Fibroblast of skin of left quadriceps (primary cell): ENCODE measurements around the gene KRTAP12-1.

Source experiments
- DNase-seq, 2 experiments: peaks; one replicate each; pipeline ENCODE4 v3.0.0-alpha.2; 2013; ENCODE audit warnings: low read depth in 2 of 2

KRTAP12-1 gene

DNA sequence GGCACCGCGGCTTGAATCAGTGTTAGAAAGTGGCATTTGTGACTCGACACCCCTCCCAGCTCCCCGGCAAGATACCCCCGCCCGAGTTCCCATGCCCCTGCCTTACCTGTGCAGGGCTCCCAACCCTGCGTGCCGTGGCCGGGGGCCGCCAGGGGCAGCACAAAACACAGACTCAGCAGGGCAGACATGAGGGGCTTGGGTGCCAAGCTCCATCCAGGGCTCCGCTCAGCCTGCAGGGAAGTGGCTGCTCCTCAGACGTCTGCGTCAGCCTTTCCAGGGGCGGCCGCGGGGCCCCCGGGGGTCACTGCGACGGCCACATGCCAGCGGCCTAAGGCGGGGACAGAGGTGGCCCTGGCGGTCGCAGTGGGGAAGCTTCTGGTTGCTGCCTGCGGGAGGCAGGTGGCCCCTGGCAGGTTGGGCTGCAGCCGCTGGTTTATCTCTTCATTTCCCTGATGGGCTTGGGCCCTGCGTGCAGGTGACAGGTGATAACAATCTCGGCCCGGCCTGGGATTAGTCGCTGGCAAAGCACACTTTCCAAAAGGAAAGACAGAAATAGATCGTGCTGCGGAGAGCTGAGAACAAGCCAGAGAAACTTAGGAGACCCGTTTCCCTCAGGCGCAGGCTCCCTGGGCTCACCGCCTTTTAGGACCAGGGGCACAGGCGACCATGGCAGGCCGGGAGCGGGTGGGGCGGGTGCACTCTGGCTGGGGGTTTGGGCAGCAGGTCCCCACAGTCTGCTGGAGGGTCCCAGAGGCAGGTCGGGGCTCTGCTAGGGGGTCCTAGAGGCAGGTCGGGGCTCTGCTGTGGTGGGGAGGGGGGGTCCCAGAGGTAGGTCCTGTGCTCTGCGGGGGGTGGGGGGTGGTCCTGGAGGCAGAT is 29.6 kb upstream of the KRTAP12-1 start, which contains the start of gene TSPEAR:
Gene TSPEAR (minus strand): TSS at position 246 of the 876 bp plus-strand sequence. CDS start 58 bp downstream, at position 188.
- no peak for DNase-seq

- DNase-seq, result no peak
Measured at GRCh38 chr21:44710756-44711326, 28.9 kb upstream of the KRTAP12-1 start.

DNA sequence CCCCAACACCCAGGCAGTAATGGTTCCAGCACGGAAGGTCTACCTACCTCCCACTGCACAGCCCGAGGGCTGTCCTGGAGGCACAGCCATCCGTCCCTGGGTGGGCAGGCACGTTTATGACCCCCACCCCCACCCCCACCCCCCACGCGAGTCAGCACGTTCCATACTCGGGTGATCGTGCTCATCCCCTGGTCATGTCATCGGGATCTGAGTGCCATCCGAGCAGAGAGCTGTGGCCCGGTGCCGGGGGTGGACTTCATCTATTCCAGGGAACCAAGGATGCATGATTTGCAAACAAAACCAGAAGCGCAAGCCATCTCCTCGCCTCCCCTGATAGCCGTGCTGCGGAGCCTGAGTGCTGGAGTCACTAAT is 28.3 kb upstream of the KRTAP12-1 start:
- DNase-seq, result no peak

DNA sequence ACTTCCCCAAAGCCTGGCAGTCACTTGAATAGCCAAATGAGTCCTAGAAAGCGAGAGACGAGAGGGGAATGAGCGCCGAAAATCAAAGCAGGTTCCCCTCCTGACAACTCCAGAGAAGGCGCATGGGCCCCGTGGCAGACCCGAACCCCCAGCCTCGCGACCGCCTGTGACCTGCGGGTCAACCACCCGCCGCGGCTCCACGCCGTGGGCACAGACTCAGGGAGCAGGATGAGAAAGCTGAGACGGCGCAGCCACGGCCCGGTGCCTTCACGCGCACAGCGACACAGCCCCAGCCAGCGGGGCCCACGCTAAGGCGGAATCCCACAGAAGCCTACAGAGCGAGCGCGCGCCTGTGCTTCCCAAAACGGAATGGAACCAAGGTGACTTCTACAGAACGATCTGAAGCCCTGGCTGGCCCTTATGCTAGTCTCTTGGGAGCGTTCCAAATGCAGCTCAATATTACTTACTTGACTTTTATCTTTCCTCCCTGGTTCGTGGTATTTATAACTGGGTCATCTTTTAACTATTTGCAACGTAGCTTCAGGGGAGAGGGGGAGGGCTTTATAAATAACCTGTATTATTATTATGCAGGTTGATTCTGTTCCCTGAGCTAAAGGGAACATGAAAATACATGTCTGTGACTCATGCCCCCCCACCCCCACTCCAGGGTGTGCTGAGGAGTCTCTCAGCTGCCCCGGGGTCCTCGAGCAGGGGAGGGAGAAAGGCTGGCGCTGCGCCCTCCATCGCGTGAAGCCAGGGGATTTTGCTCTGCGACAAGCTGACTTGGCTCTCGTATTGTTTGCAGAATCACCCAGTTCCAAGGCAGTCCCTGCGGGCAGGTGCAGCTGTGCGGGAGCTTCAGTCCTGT is 27.7 kb upstream of the KRTAP12-1 start:
- DNase-seq, result no peak

- no peak for DNase-seq
Measured at GRCh38 chr21:44708866-44709425, 27.0 kb upstream of the KRTAP12-1 start.

DNA sequence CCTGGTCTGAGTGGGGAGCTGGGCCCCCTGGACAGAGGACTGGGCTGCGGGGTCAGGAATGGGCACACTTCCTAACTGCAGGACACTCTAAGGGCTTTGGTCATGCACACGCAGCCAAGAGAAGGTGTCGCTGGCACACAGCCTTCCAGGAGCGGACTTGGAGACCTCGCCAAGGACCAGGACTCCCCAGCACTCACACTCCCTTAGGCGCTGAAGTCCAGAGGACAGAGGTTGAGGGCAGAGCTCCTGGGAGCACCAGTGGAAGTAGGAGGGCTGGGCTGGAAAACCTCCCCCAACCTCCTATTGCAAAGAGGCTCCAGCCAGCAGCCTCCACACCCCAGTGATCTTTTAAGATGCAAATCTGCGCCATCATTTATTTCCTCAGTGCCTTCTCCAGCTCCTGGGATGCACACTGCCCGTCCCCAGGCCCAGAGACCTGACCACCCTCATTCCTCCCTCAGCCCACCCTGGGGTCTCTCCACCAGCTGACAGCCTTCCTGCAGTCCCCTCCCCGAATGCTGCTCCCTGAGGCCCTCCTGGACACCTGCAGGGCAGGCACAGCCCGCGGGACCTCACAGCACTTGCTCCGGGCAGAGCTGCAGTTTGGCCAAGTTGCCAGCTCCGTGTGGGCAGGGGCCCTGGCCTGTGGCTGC is 26.4 kb upstream of the KRTAP12-1 start:
- DNase-seq, result no peak

DNA sequence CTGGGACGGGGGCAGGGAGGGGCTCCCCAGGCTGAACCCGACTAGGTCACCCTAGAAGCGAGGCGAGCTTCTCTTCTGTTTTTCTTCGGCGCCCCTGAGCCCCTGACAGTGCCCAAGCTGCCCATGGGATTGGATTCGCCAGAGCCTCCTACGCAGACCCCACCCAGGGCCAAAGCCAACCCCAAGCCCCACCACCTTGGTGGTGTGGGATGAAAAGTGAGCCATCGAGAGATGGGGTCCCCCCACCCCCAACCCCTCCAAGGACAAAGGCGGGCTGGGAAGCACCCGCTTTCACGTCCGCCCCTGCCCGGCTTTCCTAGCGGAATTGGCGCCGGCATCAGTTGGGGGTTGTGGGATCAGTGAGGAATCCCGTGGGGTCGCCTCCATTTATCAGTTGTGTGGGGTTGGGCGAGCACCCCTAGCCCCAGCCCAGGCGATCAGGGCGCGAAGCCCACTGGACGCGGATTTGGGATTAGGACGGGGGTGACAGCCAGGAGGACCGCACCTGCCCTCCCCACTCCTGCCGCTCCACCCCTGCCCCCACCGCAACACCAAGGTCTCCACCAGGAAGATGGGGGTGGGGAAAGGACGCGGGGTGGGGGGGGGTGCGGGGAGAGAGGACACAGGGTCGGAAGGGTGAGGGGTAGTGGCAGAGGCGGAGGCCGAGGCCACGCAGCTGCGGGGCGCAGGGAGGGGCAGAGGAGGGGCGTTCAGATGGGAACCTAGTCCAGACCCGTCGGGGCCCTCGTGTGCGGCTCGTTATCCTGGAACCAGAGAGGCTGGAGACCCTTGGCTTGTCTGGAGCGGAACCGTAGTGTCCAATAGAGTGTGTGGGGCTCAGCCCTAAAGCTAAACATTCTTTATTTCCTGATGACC is 25.0 kb upstream of the KRTAP12-1 start:
- no peak for DNase-seq

DNA sequence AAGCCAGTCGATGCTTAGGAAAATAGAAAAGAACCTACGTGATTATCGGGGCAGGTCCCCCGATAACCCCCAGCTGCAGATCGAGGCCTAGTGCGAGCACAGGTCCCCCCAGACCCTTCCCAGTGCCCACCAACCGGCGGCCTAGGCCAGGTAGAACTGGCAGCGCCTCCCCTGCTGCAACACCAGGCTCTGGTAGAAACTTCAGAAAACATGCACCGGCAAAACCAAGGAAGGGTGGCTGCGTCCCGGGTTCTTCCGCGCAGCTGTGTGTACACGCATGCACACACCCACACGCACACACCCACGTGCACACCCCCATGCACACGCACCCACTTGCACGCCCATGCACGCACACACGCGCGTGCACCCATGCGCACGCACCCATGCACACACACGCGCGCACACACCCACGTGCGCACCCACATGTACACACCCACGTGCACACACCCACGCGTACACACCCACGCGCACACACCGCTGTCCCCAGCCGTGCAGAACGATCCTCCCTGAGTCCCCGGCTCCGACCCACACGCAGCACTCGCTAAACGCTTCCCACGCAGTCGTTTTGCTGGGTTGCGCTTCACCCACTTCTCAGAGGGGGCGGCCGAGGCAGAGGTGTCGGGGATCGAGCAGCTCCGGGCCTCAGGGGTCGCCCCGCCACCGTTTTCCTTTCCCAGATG is 24.2 kb upstream of the KRTAP12-1 start:
- no peak for DNase-seq

DNA sequence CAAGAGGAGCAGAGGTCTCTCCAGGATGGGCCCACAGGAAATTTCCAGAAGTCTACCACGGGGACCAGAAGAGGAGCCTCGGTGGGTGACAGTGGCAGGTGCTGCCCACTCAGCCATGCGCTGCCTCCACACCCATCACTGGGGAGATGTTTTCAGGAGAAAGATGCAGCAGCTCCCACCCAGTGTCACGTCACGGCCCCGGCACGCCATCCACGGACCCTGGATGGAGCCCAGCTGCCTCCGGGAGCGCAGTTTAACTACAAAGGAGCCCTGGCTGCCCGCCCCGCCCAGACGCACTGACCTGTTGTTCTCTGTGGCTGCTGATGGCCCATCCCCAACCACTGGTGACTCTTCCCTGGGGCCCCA is 22.7 kb upstream of the KRTAP12-1 start:
- DNase-seq, result no peak

- DNase-seq, result no peak
Measured at GRCh38 chr21:44703731-44704635, 22.0 kb upstream of the KRTAP12-1 start.

- no peak for DNase-seq
Measured at GRCh38 chr21:44702973-44703730, 21.2 kb upstream of the KRTAP12-1 start.

GRCh38 chr21:44702111-44702972 is 20.4 kb upstream of the KRTAP12-1 start:
- DNase-seq, result no peak

DNA sequence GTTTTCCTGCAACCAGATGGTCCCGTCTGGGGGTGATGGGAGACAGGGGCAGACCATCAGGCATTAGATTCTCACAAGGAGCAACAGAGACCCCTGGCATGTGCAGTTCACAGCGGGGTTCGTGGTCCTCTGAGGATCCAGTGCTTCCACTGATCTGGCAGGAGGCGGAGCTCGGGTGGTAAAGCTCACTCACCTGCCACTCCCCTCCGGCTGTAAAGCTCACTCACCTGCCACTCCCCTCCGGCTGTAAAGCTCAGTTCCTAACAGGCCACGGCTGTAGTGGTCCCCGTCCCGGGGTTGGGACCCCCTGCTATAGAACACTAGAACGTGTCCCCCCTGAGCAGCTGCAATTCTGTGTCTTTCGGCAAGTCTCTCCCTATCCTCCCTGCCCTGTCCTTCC is 19.6 kb upstream of the KRTAP12-1 start:
- DNase-seq, result no peak

- no peak for DNase-seq
Measured at GRCh38 chr21:44701023-44701400, 19.0 kb upstream of the KRTAP12-1 start.

- no peak for DNase-seq
Measured at GRCh38 chr21:44700101-44701022, 18.4 kb upstream of the KRTAP12-1 start.

DNA sequence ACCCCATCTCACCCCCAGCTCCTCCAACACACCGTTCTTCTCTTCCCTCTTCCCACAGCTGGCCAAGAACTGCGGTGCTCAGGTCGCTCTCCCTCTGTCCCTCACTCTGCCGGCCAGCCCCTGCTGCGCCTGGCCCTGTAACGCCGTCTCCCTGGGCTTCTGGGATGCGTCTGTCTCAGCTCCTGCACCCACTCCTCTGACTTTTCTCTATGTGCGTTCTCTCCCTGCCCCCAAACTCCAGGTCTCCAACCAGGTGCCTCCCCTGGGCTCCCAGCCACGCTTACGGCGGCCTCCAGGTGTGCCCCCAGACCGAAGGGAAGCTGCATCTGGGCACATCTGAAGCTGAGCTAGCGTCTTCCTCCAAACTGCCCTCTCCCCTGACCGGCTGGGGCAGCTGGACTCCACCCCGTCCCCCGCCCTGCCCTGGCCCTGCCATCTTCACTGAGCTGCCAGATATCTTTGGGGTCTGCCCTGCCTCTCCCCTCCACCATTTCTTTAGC is 17.6 kb upstream of the KRTAP12-1 start:
- DNase-seq, result no peak
